T47D (cell line): ENCODE data around the gene SEPHS1.

ENCODE experiments used
- DNase-seq, 2 experiments: peaks; one replicate each; pipeline versions ENCODE4 v3.0.0 to v3.0.0-alpha.2; 2011 to 2012; ENCODE audit warnings: low read depth in 1 of 2, low spot score in 1 of 2
- JUND ChIP-seq: IDR thresholded peaks from 2 replicates; pipeline ENCODE4 v1.6.1; 2012; ENCODE audit warnings: low read depth
- in situ Hi-C: cut with HindIII; loops from 2 replicates; pipeline ENCODE4 v1.10.0; 2016; ENCODE audit warnings: low sequenced_read_pairs, low pct_unique_long_range_greater_than_20kb

Gene SEPHS1

GRCh38 chr10:13349463-13350274 lies 1.6 kb upstream of the SEPHS1 start:
- peak; percentile 82 to 83 for DNase-seq
- in situ Hi-C loops, result no loop called here
- no peak for TF ChIP-seq JUND

- TF ChIP-seq JUND, result no peak
- in situ Hi-C loops, result no loop called here
- DNase-seq, result peak; percentile 77 to 89
Measured at GRCh38 chr10:13347500-13348156, 465 bp downstream of the SEPHS1 start.

- in situ Hi-C loops, result no loop called here
- no peak for TF ChIP-seq JUND
- peak in 1 of 2 experiments; percentile 46 for DNase-seq
Measured at GRCh38 chr10:13347043-13347499, 1.0 kb downstream of the SEPHS1 start.

DNA sequence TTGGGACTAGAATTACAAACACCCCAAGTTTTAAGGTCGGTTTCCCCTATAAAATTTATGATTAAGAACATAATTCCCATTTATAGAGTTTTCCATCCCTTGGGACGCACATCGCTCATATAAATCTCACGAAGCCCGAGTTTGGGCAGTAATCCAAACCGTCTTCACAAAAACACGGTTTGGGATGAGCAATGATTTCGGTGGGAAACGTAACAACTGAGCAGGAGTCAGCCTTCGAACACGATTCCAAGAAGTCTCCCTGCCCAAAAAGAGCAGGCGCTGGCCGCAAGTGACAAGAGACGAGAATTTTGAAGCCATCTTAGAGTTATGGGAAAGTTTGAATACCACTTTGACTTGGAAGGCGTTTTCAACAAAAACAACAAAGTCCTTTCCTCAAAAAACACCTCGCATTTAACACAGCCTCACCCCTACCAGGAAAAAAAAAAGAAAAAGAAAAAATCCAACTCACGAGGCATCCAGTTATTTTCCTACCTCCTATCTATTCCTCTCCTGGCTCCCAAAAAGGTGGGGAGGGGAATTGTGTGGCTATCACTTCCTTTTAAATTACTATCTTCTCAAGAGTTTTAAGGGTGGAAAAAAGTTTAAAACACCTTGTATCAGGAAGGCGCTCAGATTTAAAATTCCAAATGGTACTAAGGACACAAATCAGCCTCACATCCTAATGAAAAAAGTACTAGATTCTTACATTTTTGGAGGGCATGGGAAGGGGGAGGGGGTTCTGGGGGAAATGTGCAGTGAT lies 1.6 kb downstream of the SEPHS1 start:
- in situ Hi-C loops, result no loop called here
- no peak for TF ChIP-seq JUND
- peak; percentile 34 for DNase-seq

DNA sequence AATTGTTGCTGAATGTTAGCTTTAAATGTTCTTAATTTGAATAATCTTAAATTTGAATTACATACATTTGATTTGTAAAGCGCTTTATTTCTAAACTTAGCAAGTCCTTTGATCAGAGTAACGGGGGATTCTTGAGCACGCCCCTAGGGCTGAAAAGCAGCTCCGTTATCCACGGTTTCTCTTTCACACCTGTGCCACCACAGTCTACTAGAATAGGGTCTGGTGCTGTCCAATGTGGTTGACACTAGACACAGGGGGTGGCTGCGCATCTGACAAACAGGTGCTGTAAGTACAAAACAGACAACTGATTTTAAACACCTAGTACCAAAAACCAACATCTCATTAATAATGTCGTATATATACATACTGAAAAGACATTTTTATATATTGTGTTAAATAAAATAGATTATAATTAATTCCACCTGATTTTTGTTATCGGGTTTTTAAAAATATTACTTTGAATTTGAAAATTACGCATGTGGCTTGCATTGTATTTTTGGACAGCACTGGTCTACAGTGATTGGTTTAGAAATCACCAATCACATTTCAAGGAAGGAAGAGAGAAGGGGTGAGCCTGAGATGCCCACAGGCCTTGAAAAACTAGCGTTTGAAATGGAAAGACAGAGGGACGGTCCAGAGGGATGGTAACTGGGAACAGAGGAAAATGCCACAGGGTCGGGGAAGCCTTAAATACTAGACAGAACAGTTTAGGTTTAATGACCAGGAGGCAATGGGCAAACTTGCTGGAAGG lies 7.3 kb downstream of the SEPHS1 start:
- DNase-seq, result no peak
- no peak for TF ChIP-seq JUND
- in situ Hi-C loops, result no loop called here

DNA sequence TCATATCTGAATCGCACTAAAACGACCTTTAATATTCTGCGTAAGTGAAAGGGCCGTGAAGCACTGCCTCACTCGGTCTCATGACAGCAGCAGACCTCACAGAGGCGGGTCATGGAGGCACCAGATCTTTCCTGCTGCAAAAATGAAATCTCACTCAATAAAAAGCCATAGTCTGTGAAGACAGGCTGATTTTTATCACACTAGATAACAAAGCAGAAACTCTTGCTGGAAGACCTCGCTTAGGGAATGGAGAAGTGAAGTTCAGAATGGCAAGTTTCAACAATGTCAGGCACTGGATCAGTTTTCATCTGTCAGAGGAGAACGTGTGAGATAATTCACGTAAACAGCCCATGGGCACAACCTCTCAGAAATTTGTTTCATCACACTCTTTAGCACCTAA lies 8.0 kb downstream of the SEPHS1 start:
- no peak for TF ChIP-seq JUND
- in situ Hi-C loops, result no loop called here
- no peak for DNase-seq

DNA sequence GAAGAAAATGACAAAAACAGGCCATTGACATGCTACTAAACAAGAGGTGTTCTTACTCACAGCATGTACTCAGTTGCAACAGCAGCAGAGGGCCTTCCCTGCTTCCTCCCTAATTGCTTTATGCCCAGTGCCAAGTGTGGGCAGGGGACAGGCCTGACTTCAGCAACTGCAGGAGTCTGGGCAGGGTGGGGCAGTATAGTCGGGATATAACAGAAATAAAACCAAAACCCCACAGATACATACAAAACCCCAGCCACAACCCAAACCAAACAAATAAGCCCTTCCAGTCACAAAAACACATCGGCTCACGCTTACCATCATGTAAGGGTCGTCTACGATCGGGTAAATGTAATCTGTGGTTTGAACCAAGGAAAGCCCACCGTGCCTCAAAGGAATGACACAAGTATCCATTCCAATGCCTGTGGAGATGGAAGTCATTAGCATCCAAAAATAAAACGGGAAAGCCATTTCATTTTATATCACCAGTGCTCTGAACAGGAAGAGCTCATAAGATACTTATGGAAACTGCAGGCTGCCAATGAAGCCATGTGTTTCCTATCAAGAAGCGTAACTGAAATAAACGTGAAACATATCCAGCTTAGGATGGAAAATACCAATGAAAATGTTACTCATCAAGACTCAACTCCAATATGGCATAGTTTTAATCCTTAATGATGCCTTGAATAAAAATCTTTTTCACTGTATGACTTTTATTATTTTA lies 9.5 kb downstream of the SEPHS1 start:
- DNase-seq, result no peak
- in situ Hi-C loops, result no loop called here
- TF ChIP-seq JUND, result no peak

- no peak for DNase-seq
- in situ Hi-C loops, result no loop called here
- TF ChIP-seq JUND, result no peak
Measured at GRCh38 chr10:13337827-13338196, 10.3 kb downstream of the SEPHS1 start.

DNA sequence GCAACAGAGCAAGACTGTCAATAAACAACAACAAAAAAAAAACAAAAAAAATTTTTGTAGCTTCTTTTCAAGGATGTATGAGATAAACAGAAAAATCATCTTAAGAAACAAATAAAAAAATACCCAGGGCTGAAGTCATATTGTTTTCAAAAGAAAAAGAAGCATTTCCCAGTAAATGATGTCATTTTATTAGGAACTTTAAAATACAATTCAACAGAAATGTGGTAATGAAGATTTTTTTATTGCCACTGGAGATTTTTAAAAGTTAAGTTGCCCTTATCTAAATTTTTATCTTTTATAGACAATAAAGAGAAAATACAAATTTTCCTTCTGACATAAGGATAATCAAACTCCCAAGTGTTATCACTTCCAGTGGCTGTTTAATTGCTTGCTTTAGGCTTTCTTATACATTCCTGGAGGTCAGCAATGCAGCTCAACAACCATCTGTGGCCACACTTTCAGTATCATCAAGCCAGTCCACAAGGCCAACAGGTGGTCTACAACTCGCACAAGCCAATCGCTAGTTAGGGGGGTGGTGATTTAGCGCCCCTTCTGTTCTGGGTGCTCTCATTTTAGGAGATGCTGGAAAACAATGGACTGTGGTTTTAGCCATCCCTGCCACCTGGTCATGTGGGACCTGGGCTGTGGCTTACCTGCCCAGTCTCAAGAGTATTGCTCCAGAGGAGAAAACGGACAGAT lies 10.8 kb downstream of the SEPHS1 start:
- TF ChIP-seq JUND, result no peak
- no peak for DNase-seq
- in situ Hi-C loops, result no loop called here

- TF ChIP-seq JUND, result no peak
- in situ Hi-C loops, result no loop called here
- DNase-seq, result no peak
Measured at GRCh38 chr10:13335881-13336280, 12.2 kb downstream of the SEPHS1 start.

DNA sequence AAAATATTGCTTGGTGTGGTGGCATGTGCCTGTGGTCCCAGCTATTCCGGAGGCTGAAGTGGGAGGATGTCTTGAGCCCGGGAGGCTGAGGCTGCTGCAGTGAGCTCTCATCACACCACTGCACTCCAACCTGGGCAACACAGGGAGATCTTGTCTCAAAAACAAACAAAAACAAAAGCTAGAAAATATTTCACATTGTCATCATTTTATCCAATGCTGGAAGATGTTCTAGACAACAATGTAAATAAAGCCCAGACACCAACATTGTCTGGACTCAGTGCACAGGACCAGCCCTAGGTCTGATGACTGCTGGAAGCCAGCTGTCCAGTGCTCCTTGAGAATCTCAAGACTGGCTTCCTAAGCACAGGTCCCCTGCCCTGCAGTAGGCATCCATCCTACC lies 13.5 kb downstream of the SEPHS1 start:
- in situ Hi-C loops, result no loop called here
- TF ChIP-seq JUND, result no peak
- peak in 1 of 2 experiments; percentile 20 for DNase-seq
